ENCODE results near the gene TMEM54. TPM values are rescaled to one million over a fixed set of nuclear protein-coding genes. Genes with fewer than 3 reads are reported as not detected.

The TMEM54 gene
- total and polyA plus RNA-seq, 2 of the 13 experiments (the other 11 are each of a cell fraction or from before 2014, with no cell fraction given), result 2.5 to 2.9 TPM

DNA sequence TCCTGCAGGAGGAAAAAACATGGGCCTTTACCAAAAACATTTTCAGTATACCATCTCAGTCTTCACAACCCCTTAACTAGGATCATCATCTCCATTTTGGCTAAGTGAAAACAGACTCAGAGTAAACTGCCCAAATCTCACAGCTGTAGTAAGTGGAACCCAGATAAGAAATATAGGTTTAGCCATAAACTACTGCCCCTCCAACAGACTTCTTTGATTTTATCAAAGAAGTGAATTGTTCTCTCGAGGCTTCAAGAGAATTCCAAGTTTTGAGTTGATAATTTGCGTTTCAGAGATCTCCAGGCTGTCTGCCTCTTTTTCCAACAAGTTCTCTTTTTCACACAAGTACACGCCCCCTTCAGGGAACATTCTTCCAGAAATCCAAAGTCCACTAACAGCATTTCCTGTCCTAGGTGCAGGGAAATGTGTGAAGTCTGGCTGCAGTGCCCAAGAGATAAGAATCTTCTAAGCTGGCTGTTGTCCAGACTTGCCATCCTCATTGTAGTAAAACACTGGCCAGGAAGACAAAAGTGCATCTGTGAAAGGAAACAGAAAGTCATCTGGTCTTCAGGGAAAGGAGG is 32.6 kb upstream of the TMEM54 start (continued):
- TF ChIP-seq, protein P1, sequence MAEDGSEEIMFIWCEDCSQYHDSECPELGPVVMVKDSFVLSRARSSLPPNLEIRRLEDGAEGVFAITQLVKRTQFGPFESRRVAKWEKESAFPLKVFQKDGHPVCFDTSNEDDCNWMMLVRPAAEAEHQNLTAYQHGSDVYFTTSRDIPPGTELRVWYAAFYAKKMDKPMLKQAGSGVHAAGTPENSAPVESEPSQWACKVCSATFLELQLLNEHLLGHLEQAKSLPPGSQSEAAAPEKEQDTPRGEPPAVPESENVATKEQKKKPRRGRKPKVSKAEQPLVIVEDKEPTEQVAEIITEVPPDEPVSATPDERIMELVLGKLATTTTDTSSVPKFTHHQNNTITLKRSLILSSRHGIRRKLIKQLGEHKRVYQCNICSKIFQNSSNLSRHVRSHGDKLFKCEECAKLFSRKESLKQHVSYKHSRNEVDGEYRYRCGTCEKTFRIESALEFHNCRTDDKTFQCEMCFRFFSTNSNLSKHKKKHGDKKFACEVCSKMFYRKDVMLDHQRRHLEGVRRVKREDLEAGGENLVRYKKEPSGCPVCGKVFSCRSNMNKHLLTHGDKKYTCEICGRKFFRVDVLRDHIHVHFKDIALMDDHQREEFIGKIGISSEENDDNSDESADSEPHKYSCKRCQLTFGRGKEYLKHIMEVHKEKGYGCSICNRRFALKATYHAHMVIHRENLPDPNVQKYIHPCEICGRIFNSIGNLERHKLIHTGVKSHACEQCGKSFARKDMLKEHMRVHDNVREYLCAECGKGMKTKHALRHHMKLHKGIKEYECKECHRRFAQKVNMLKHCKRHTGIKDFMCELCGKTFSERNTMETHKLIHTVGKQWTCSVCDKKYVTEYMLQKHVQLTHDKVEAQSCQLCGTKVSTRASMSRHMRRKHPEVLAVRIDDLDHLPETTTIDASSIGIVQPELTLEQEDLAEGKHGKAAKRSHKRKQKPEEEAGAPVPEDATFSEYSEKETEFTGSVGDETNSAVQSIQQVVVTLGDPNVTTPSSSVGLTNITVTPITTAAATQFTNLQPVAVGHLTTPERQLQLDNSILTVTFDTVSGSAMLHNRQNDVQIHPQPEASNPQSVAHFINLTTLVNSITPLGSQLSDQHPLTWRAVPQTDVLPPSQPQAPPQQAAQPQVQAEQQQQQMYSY (CRISPR knock-in tag; IDR thresholded peaks at IDR 0.05), result no peak
- TF ChIP-seq NFYB (CRISPR knock-in tag; IDR thresholded peaks at IDR 0.05) (no peak), ZNF451 (CRISPR knock-in tag; IDR thresholded peaks at IDR 0.05) (no peak), NPAS2 (CRISPR knock-in tag; IDR thresholded peaks at IDR 0.05; ENCODE audit: borderline replicate concordance) (no peak), HOXA3 (CRISPR knock-in tag; IDR thresholded peaks at IDR 0.05) (peak; percentile 82), SP4 (CRISPR knock-in tag; IDR thresholded peaks at IDR 0.05) (peak; percentile 35; the same call in 1 of the 2 replicates), HMGA1 (CRISPR knock-in tag; conservative IDR thresholded peaks at IDR 0.05) (no peak), ZNF644 (CRISPR knock-in tag; IDR thresholded peaks at IDR 0.05; ENCODE audit: low read depth) (peak; percentile 61; the same call in 1 of the 2 replicates), ZNF792 (CRISPR knock-in tag; IDR thresholded peaks at IDR 0.05) (no peak), MAF1 (CRISPR knock-in tag; IDR thresholded peaks at IDR 0.05; ENCODE audit: borderline replicate concordance) (no peak), TAF1 (CRISPR knock-in tag; IDR thresholded peaks at IDR 0.05) (no peak), ATRX (CRISPR knock-in tag; IDR thresholded peaks at IDR 0.05; ENCODE audit: borderline replicate concordance) (no peak), STAG1 (CRISPR knock-in tag; IDR thresholded peaks at IDR 0.05) (peak; percentile 18; the same call in 1 of the 2 replicates), TGIF2 (CRISPR knock-in tag; IDR thresholded peaks at IDR 0.05) (no peak), RARA (CRISPR knock-in tag; IDR thresholded peaks at IDR 0.05) (peak; percentile 72), AGO2 (optimal IDR thresholded peaks at IDR 0.05; ENCODE audit: low read depth, low read length) (no peak)
- TF ChIP-seq, protein P2, sequence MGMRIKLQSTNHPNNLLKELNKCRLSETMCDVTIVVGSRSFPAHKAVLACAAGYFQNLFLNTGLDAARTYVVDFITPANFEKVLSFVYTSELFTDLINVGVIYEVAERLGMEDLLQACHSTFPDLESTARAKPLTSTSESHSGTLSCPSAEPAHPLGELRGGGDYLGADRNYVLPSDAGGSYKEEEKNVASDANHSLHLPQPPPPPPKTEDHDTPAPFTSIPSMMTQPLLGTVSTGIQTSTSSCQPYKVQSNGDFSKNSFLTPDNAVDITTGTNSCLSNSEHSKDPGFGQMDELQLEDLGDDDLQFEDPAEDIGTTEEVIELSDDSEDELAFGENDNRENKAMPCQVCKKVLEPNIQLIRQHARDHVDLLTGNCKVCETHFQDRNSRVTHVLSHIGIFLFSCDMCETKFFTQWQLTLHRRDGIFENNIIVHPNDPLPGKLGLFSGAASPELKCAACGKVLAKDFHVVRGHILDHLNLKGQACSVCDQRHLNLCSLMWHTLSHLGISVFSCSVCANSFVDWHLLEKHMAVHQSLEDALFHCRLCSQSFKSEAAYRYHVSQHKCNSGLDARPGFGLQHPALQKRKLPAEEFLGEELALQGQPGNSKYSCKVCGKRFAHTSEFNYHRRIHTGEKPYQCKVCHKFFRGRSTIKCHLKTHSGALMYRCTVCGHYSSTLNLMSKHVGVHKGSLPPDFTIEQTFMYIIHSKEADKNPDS (CRISPR knock-in tag; IDR thresholded peaks at IDR 0.05), result no peak
- TF ChIP-seq, protein P3, sequence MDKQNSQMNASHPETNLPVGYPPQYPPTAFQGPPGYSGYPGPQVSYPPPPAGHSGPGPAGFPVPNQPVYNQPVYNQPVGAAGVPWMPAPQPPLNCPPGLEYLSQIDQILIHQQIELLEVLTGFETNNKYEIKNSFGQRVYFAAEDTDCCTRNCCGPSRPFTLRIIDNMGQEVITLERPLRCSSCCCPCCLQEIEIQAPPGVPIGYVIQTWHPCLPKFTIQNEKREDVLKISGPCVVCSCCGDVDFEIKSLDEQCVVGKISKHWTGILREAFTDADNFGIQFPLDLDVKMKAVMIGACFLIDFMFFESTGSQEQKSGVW (CRISPR knock-in tag; IDR thresholded peaks at IDR 0.05; ENCODE audit: borderline replicate concordance), result no peak
- TF ChIP-seq, protein P4, sequence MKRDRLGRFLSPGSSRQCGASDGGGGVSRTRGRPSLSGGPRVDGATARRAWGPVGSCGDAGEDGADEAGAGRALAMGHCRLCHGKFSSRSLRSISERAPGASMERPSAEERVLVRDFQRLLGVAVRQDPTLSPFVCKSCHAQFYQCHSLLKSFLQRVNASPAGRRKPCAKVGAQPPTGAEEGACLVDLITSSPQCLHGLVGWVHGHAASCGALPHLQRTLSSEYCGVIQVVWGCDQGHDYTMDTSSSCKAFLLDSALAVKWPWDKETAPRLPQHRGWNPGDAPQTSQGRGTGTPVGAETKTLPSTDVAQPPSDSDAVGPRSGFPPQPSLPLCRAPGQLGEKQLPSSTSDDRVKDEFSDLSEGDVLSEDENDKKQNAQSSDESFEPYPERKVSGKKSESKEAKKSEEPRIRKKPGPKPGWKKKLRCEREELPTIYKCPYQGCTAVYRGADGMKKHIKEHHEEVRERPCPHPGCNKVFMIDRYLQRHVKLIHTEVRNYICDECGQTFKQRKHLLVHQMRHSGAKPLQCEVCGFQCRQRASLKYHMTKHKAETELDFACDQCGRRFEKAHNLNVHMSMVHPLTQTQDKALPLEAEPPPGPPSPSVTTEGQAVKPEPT (CRISPR knock-in tag; IDR thresholded peaks at IDR 0.05; ENCODE audit: low read depth), result no peak
- TF ChIP-seq, protein P5, sequence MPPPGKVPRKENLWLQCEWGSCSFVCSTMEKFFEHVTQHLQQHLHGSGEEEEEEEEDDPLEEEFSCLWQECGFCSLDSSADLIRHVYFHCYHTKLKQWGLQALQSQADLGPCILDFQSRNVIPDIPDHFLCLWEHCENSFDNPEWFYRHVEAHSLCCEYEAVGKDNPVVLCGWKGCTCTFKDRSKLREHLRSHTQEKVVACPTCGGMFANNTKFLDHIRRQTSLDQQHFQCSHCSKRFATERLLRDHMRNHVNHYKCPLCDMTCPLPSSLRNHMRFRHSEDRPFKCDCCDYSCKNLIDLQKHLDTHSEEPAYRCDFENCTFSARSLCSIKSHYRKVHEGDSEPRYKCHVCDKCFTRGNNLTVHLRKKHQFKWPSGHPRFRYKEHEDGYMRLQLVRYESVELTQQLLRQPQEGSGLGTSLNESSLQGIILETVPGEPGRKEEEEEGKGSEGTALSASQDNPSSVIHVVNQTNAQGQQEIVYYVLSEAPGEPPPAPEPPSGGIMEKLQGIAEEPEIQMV (CRISPR knock-in tag; IDR thresholded peaks at IDR 0.05; ENCODE audit: low read depth), result no peak
